ENCODE measurements around the gene UNC80. TPM values are rescaled to one million over a fixed set of nuclear protein-coding genes. Genes with fewer than 3 reads are reported as not detected.

Gene UNC80
- total RNA-seq, 1 experiment from 2014 or later, result 0.48 TPM

GRCh38 chr2:209870067-209870466 lies 98.4 kb downstream of the UNC80 start (continued):
- TF ChIP-seq AFF4 (CRISPR knock-in tag; IDR thresholded peaks at IDR 0.05; ENCODE audit: borderline replicate concordance) (no peak), CTCF (IDR thresholded peaks at IDR 0.05) (no peak), ZMAT4 (CRISPR knock-in tag; IDR thresholded peaks at IDR 0.05) (no peak), CREM (CRISPR knock-in tag; IDR thresholded peaks at IDR 0.05) (no peak)

- Mint-ChIP-seq H3K27ac (peak overlapping the region; percentile 33; the same call in 1 of the 2 replicates), H3K36me3 (no peaks in the 10 kb centered on the region), H3K9me3 (no peaks in the 10 kb centered on the region), H3K27me3 (ENCODE audit: low read depth) (no peaks in the 10 kb centered on the region), H3K4me3 (no peak overlapping the region), H3K4me1 (peaks cover 18% of the 10 kb centered on the region)
- TF ChIP-seq NR2C2 (CRISPR knock-in tag; IDR thresholded peaks at IDR 0.05) (no peak), TP53 (CRISPR knock-in tag; IDR thresholded peaks at IDR 0.05) (no peak), ZNF219 (CRISPR knock-in tag; IDR thresholded peaks at IDR 0.05; ENCODE audit: borderline replicate concordance) (no peak), NFYB (CRISPR knock-in tag; conservative IDR thresholded peaks at IDR 0.05; ENCODE audit: low read depth) (no peak), ZNF416 (CRISPR knock-in tag; IDR thresholded peaks at IDR 0.05) (no peak), USF2 (CRISPR knock-in tag; IDR thresholded peaks at IDR 0.05) (peak; percentile 69), GABPB1 (CRISPR knock-in tag; IDR thresholded peaks at IDR 0.05) (no peak), USF1 (CRISPR knock-in tag; IDR thresholded peaks at IDR 0.05) (peak; percentile 41; the same call in 1 of the 2 replicates)
- DNase-seq (ENCODE audit: low spot score), result peak; percentile 73
- POLR2A ChIA-PET, result no interaction called here
- peak; percentile 98 for ATAC-seq
- CTCF ChIA-PET, result no interaction called here
Measured at GRCh38 chr2:209872675-209873074, 101.0 kb downstream of the UNC80 start.

GRCh38 chr2:209875270-209875669 lies 103.6 kb downstream of the UNC80 start:
- Mint-ChIP-seq H3K4me3 (no peak overlapping the region), H3K27ac (no peak overlapping the region), H3K4me1 (peaks cover 18% of the 10 kb centered on the region), H3K27me3 (ENCODE audit: low read depth) (no peaks in the 10 kb centered on the region), H3K36me3 (no peaks in the 10 kb centered on the region), H3K9me3 (no peaks in the 10 kb centered on the region)
- DNase-seq (ENCODE audit: low spot score) (no peak), ATAC-seq (no peak)
- CTCF ChIA-PET, result no interaction called here
- POLR2A ChIA-PET, result no interaction called here
- TF ChIP-seq ZNF263 (CRISPR knock-in tag; IDR thresholded peaks at IDR 0.05; ENCODE audit: low read depth) (no peak), ATF1 (CRISPR knock-in tag; IDR thresholded peaks at IDR 0.05) (no peak), ZNF396 (CRISPR knock-in tag; IDR thresholded peaks at IDR 0.05; ENCODE audit: borderline replicate concordance) (no peak), CBFB (CRISPR knock-in tag; IDR thresholded peaks at IDR 0.05; ENCODE audit: low read depth) (no peak), PRDM15 (CRISPR knock-in tag; IDR thresholded peaks at IDR 0.05) (no peak), NR1H2 (CRISPR knock-in tag; IDR thresholded peaks at IDR 0.05) (no peak), GTF2I (CRISPR knock-in tag; conservative IDR thresholded peaks at IDR 0.05) (no peak), SOX15 (CRISPR knock-in tag; IDR thresholded peaks at IDR 0.05) (no peak), E2F5 (CRISPR knock-in tag; IDR thresholded peaks at IDR 0.05) (no peak), PREB (CRISPR knock-in tag; IDR thresholded peaks at IDR 0.05; ENCODE audit: borderline replicate concordance) (no peak)

All from WTC11 (cell line).